Activated CD4-positive, alpha-beta T cell treated with anti-CD3 and anti-CD28 coated beads, Interleukin-2, amount 50 U/mL, for 24 hours (primary cell): ENCODE results near the gene SLC6A5.

Experiments
- DNase-seq, 2 donors: peaks; one replicate each; pipeline ENCODE4 v3.0.0-alpha.2; 2020; ENCODE audit warnings: low read depth in 1 of 2, low spot score in 1 of 2

Gene SLC6A5

GRCh38 chr11:20620988-20621387 is 21.6 kb downstream of the SLC6A5 start:
- no peak for DNase-seq

DNA sequence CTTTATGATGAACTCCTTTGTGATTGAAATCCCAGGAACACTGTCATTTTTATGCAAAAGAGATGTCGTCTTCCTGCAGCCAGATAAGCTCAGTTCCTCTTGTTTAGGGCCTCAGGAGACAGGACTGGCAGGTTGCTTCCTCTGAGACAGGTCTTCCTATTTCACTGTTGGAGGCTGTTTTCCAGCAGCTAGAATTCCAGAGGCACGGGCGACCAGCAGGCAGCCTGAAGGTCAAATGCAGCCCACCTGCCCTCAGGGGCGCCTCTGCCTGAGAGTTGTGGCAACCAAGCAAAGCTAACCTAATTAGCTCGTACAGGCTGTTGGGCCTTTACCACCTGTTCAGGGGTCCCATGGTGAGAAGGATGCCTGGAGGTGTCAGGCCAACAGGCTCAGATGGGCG is 22.3 kb downstream of the SLC6A5 start:
- DNase-seq = no peak

GRCh38 chr11:20623252-20623651 is 23.8 kb downstream of the SLC6A5 start:
- DNase-seq = no peak

DNA sequence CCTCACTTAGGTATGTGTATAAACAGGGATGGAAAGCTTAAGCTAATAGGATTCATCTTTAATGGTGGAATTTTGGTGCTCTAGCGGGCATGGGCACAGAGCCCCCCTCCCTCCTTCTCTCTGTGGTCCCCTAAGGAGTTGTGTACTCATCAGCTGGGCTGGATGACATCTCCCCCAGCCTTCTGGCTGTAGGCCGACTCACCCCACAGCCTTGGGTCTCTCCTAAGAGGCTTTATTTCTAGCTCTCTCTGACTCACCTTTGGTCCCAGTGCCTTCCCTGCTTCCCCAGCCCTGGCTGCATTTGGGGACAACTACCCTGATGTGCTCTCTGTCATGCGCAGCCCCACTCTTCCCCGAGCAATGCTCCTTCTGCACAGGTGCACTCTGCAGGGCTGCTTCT is 26.9 kb downstream of the SLC6A5 start:
- no peak for DNase-seq

DNA sequence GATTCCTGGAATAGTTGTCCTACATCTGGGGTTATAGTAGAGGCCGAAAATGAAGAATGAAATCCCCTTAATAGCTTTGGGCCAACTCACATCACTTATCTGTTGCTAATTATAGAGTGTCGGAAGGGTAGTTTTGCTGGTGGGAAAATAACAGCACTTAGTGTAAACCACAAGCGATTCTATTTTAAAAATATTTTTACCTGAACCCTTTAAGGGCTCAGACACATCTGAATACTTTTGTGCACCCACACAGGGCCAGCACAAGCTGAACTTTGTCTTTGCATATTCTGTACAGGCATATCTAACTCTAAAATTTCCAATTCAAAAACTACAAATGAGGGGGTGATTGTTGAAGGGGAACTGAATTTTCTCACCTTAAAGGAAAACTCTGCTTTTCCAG is 27.6 kb downstream of the SLC6A5 start:
- no peak for DNase-seq

DNA sequence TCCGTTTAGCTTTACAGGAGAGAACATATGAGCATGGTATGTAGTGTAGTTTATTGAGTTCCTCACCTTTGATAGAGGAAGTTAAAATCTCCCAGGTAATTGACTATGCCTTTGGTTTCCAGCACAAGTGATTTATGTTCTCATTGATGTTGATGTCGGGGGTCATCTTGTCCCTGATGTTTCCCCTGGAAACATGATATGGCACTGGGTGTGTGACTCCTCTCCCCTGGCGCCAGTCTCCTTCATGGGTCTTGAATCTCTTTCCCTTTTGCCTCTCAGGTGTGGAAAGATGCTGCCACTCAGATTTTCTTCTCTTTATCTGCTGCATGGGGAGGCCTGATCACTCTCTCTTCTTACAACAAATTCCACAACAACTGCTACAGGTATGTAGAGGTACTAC is 28.3 kb downstream of the SLC6A5 start:
- DNase-seq = no peak

- no peak for DNase-seq
These were observed 32.2 kb downstream of the SLC6A5 start for GRCh38 chr11:20631519-20632168.

DNA sequence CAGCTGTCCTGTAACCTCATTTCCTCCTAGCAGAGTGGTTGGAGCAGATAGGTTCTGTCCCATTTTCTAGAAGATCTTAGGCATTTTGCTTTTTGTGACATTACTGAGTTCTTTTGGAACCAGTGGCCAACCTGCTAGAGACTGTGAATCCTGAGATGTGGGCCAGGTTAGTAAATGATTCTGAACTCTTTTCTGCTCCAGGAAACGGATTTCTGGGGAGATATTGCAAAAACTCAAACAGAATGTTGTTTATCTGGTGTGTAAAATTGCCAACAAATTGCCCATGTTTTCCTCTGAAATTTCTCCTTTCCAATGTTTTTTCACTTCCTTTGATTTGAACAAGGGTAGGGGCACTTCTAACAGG is 32.7 kb downstream of the SLC6A5 start:
- DNase-seq = no peak

GRCh38 chr11:20634044-20634443 is 34.6 kb downstream of the SLC6A5 start:
- no peak for DNase-seq

- no peak for DNase-seq
These were observed 35.4 kb downstream of the SLC6A5 start for GRCh38 chr11:20634781-20635180.

GRCh38 chr11:20638074-20638473 is 38.7 kb downstream of the SLC6A5 start:
- DNase-seq = no peak

- DNase-seq = no peak
These were observed 40.3 kb downstream of the SLC6A5 start for GRCh38 chr11:20639688-20640087.

DNA sequence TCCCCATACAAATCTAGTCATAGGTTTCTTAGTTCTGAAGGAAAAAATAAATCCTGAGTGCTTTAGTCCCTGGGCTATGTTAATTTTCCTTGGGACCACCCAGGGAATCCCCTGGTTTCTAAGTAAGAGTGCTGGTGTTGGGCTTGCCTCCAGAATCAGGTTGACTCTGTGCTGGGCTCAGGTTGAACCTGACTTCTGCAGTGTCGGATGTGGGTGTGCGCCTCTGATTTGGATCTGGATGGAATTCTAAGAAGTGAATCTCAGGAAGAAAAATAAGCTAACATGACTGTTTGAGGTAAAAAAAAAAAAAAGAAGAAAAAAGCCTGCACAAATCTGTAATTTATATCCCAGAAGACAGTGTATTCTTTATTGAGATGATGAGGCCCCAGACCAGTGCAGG is 41.0 kb downstream of the SLC6A5 start:
- no peak for DNase-seq

DNA sequence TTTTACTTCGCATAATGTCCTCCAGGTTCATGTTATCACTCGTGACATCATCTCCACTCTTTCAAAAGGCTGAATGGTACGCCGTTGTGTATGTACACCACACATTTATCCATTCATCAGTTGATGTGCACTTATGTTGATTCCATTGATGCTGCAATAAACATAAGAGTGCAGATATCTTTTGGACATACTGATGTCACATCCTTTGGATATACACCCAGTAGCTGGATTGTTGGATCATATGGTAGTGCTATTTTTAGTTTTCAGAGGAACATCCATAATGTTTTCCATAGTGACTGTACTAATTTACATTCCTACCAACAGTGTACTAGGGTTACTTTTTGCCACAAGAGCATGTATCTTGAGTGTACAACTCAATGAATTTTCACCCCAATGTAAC is 45.0 kb downstream of the SLC6A5 start:
- no peak for DNase-seq

GRCh38 chr11:20647976-20648565 is 48.7 kb downstream of the SLC6A5 start:
- peak; percentile 2 to 29 for DNase-seq

- no peak for DNase-seq
These were observed 52.9 kb downstream of the SLC6A5 start for GRCh38 chr11:20652150-20652806.

- no peak for DNase-seq
These were observed 54.6 kb downstream of the SLC6A5 start for GRCh38 chr11:20654038-20654437.

DNA sequence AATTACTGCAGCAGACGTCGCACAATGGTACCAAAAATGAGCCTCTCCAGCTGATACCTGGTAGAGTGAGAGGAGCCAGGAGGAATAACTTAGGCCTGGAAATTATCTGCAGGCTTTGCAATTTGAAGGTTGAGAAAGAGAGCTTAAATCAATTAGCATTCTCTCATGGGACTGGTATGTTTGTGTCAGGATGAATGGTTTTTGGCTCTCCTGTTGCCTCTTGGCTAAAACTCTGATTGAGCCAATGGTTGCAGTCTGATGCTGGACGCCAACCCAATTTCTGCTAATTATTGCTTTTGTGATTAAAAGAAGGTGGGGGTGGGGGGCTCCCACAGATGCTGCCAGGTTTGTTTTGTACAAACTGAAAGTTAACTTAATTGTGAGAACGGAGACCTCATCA is 57.5 kb downstream of the SLC6A5 start:
- no peak for DNase-seq

GRCh38 chr11:20658135-20658534 is 58.7 kb downstream of the SLC6A5 start:
- DNase-seq = no peak

DNA sequence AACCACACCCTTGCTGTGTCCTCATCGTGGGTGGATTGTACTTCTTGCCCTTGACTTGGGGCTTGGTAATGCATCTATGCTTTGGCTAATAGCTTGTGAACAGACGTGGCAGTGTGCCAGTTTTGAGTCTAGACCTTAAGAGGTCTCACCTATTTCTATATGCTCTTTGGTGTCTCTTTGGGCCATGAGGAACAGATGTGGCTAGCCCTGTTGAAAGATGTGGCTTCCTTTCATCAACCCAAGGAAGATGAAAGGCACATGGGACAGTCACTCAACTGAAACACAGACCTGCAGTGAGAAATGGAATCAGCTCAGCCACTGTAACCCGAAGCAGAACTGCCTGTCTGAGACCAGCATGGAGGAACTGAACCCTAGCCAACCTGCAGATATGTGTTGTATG is 62.0 kb downstream of the SLC6A5 start:
- DNase-seq = no peak

- DNase-seq = no peak
These were observed 62.4 kb downstream of the SLC6A5 start for GRCh38 chr11:20661850-20662249.

- no peak for DNase-seq
These were observed 68.9 kb downstream of the SLC6A5 start for GRCh38 chr11:20668131-20668809.
